Lower leg skin (tissue), 3 donors: Measurements from ENCODE around the gene C15orf39.

Experiments used
- CTCF ChIP-seq, 3 donors: fragments of 450-650 bp; IDR thresholded peaks; one replicate each; pipeline ENCODE4 v1.5.1; 2016; ENCODE audit warnings: antibody characterized with exemption in 3 of 3, mild to moderate bottlenecking in 3 of 3, moderate library complexity in 2 of 3
- POLR2A ChIP-seq, 2 donors: fragments of 450-650 bp; IDR thresholded peaks; one replicate each; pipeline ENCODE4 v1.6.1; 2016 to 2017; ENCODE audit warnings: antibody characterized with exemption in 2 of 2, mild to moderate bottlenecking in 1 of 2, moderate library complexity in 1 of 2

GRCh38 chr15:75232252-75232813 lies 30.7 kb downstream of the C15orf39 start:
- no peak for TF ChIP-seq CTCF (IDR thresholded peaks at IDR 0.05)
- TF ChIP-seq POLR2A (IDR thresholded peaks at IDR 0.05), result no peak
